GM23248 (cell line): ENCODE results near the gene ZNF81.

Experiments
- EZH2 ChIP-seq: fragments of 200-600 bp; sonication (generic); IDR thresholded peaks from 2 replicates; pipeline ENCODE4 v1.6.1; 2018; ENCODE audit warnings: antibody characterized with exemption, mild to moderate bottlenecking; ENCODE audit not compliant: insufficient read depth, poor library complexity, severe bottlenecking
- EZH2phosphoT487 ChIP-seq: fragments of 200-600 bp; sonication (generic); IDR thresholded peaks from 2 replicates; pipeline ENCODE4 v1.6.1; 2018; ENCODE audit warnings: antibody characterized with exemption, moderate library complexity, mild to moderate bottlenecking, low read depth; ENCODE audit not compliant: insufficient read depth

GRCh38 chrX:47854474-47854873 lies 17.8 kb downstream of the ZNF81 start:
- TF ChIP-seq EZH2 (no peak), EZH2phosphoT487 (no peak)
